OCI-LY7 (cell line): ENCODE measurements around the gene C1orf35.

Experiments
- EZH2phosphoT487 ChIP-seq: fragments of 200-600 bp; sonication (generic); IDR thresholded peaks from 2 replicates; pipeline ENCODE4 v1.6.1; 2018; ENCODE audit warnings: low read depth, borderline replicate concordance, mild to moderate bottlenecking, mixed run types, antibody characterized with exemption, low read length, moderate library complexity, mixed read lengths
- TF ChIP-seq, protein P1 (sequence below): fragments of 200-600 bp; sonication (generic); conservative IDR thresholded peaks from 2 replicates; pipeline ENCODE4 v1.5.1; 2014; ENCODE audit warnings: mild to moderate bottlenecking, antibody characterized with exemption, low read length, moderate library complexity, mixed read lengths

DNA sequence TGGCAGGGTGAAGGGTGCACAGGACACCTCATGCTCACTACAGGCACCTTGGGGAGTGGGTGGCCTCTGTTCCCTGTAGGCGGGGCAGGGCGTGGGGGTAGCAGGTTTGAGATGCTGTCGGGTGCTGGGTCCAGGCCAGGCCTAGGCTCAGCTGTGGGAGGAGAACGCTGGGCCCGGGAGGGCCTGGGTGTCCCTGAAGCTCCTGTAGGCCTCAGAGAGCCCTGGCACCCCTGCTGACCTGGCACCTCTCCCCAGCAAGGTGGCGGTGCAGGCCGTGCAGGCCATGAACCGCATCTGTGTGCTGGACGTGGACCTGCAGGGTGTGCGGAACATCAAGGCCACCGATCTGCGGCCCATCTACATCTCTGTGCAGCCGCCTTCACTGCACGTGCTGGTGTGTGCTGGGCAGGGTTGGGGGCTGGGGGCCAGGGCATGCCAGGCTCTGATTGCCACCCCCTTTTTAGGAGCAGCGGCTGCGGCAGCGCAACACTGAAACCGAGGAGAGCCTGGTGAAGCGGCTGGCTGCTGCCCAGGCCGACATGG is 44.1 kb upstream of the C1orf35 start:
- TF ChIP-seq, protein P1, sequence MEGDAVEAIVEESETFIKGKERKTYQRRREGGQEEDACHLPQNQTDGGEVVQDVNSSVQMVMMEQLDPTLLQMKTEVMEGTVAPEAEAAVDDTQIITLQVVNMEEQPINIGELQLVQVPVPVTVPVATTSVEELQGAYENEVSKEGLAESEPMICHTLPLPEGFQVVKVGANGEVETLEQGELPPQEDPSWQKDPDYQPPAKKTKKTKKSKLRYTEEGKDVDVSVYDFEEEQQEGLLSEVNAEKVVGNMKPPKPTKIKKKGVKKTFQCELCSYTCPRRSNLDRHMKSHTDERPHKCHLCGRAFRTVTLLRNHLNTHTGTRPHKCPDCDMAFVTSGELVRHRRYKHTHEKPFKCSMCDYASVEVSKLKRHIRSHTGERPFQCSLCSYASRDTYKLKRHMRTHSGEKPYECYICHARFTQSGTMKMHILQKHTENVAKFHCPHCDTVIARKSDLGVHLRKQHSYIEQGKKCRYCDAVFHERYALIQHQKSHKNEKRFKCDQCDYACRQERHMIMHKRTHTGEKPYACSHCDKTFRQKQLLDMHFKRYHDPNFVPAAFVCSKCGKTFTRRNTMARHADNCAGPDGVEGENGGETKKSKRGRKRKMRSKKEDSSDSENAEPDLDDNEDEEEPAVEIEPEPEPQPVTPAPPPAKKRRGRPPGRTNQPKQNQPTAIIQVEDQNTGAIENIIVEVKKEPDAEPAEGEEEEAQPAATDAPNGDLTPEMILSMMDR = no peak
- no peak for TF ChIP-seq EZH2phosphoT487
